RWPE1 (cell line): ENCODE measurements around the gene TAF1C.

ENCODE experiments used
- CTCF ChIA-PET: fragments of 350-600 bp; sonication (Branson Sonifier 250); formaldehyde crosslinking; extraction: SDS; loops from one replicate; lab custom pipeline; 2021; lab: Yijun Ruan, JAX
- POLR2A ChIA-PET: fragments of 400-600 bp; formaldehyde crosslinking; extraction: SDS; loops from one replicate; lab custom pipeline; 2020; ENCODE audit warnings: antibody characterized with exemption; ENCODE audit not compliant: low non-redundant PET; lab: Yijun Ruan, JAX
- DNase-seq: peaks from one replicate; pipeline ENCODE4 v3.0.0; 2012; ENCODE audit warnings: low spot score
- H3K27ac ChIP-seq: fragments of 450-650 bp; 2 replicates; pipeline ENCODE4 v1.5.1; 2017
- TF ChIP-seq, protein P1 (sequence below): fragments of 450-650 bp; conservative IDR thresholded peaks from 2 replicates; pipeline ENCODE4 v1.5.1; 2017; ENCODE audit warnings: low read depth, mild to moderate bottlenecking

The TAF1C gene

DNA sequence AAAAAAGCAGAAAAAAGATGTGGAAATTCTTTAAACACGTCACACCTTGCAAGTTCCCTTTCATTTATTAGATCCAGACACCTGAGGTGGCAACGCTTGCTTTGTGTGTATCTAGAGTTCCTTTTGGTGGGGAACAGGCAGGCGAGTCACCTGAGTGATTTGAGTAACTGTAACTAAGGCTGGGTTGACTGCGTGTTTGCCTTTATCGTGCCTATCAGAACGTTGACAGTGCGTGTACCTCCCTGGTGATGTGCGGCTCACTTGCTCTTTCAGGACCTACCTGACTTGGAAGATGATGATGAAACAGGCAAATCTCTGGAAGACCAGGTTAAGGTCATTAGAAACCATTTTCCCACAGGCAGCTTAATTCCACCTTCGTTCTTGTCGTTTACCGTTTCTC lies 12.5 kb downstream of the TAF1C start:
- H3K27ac ChIP-seq = no peak overlapping the region
- POLR2A ChIA-PET = interaction anchor here (0.6 kb wide), 1 partner anchor 14 kb away, joined by 3 read pairs; no protein-coding TSS in a partner anchor
- CTCF ChIA-PET = interaction anchor here (0.6 to 2.4 kb wide), 4 partner anchors 55 to 88 kb away, joined by 4 to 10 read pairs (median 6); no protein-coding TSS in a partner anchor
- TF ChIP-seq, protein P1, sequence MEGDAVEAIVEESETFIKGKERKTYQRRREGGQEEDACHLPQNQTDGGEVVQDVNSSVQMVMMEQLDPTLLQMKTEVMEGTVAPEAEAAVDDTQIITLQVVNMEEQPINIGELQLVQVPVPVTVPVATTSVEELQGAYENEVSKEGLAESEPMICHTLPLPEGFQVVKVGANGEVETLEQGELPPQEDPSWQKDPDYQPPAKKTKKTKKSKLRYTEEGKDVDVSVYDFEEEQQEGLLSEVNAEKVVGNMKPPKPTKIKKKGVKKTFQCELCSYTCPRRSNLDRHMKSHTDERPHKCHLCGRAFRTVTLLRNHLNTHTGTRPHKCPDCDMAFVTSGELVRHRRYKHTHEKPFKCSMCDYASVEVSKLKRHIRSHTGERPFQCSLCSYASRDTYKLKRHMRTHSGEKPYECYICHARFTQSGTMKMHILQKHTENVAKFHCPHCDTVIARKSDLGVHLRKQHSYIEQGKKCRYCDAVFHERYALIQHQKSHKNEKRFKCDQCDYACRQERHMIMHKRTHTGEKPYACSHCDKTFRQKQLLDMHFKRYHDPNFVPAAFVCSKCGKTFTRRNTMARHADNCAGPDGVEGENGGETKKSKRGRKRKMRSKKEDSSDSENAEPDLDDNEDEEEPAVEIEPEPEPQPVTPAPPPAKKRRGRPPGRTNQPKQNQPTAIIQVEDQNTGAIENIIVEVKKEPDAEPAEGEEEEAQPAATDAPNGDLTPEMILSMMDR = no peak
- no peak for DNase-seq

DNA sequence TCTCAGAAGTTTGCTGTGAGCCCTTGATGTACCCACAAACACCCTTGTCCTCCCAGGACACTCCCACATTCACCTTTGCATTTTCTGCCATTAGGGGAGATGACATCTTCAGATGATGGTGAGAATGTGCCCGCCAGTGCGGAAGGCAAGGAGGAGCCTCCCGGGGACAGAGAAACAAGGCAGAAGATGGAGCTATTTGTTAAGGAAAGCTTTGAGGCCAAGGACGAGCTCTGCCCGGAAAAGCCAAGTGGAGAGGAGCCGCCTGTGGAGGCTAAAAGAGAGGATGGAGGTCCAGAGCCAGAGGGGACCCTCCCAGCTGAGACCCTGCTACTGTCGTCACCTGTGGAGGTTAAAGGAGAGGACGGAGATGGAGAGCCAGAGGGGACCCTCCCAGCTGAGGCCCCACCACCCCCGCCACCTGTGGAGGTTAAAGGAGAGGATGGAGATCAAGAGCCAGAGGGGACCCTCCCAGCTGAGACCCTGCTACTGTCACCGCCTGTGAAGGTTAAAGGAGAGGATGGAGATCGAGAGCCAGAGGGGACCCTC lies 17.0 kb downstream of the TAF1C start:
- CTCF ChIA-PET = interaction anchor here (0.5 to 1.5 kb wide), 2 partner anchors 14 to 85 kb away, joined by 3 read pairs; no protein-coding TSS in a partner anchor
- H3K27ac ChIP-seq = no peak overlapping the region
- no peak for DNase-seq
- TF ChIP-seq, protein P1 = no peak
- POLR2A ChIA-PET = no interaction called here

- TF ChIP-seq, protein P1 = no peak
- POLR2A ChIA-PET = no interaction called here
- CTCF ChIA-PET = interaction anchor here (0.9 to 1.0 kb wide), 2 partner anchors 9 to 16 kb away, joined by 3 read pairs; no protein-coding TSS in a partner anchor
- H3K27ac ChIP-seq = no peak overlapping the region
- no peak for DNase-seq
Measured at GRCh38 chr16:84166796-84167695, 19.8 kb downstream of the TAF1C start.

GRCh38 chr16:84165746-84166145 lies 21.1 kb downstream of the TAF1C start:
- ChIA-PET CTCF (interaction anchor here (0.8 kb wide), 1 partner anchor 21 kb away, joined by 3 read pairs; the partner anchor contains the start of gene TAF1C), POLR2A (interaction anchor here (0.6 kb wide), 1 partner anchor 46 kb away, joined by 4 read pairs; no protein-coding TSS in a partner anchor)
- no peak overlapping the region for H3K27ac ChIP-seq
- TF ChIP-seq, protein P1 = no peak
- no peak for DNase-seq

DNA sequence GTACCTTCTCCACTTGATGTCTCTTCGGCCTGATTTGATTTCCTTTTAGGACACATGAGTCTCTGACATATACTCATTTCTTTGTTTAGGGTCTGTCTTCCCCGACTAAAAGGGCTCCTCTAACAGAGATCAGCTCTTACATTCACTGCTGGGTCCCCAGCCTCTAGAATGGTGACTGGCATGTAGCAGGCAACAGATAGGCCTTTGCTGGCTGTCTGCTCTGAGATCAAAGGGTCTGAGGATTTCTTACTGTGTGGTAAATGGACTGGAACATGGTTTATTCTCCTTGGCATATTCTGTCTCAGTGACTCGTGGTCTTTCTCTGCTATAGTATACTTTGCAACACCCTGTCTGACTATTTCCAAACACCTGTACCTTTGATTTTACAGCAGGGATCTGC lies 25.1 kb downstream of the TAF1C start:
- no peak overlapping the region for H3K27ac ChIP-seq
- CTCF ChIA-PET = no interaction called here
- POLR2A ChIA-PET = no interaction called here
- no peak for DNase-seq
- TF ChIP-seq, protein P1 = no peak

- TF ChIP-seq, protein P1 = no peak
- DNase-seq = no peak
- CTCF ChIA-PET = interaction anchor here (1.0 kb wide), 1 partner anchor 25 kb away, joined by 5 read pairs; no protein-coding TSS in a partner anchor
- H3K27ac ChIP-seq = no peak overlapping the region
- POLR2A ChIA-PET = no interaction called here
Measured at GRCh38 chr16:84161037-84161436, 25.8 kb downstream of the TAF1C start.
